ENCODE data around the gene LLGL2. TPM values are rescaled to one million over a fixed set of nuclear protein-coding genes. Genes with fewer than 3 reads are reported as not detected.

Gene LLGL2
- total RNA-seq, 1 donor from 2014 or later = 2.0 TPM

- no peak overlapping the region for H3K4me3 ChIP-seq
- intact Hi-C loops (cut with micrococcal nuclease) = no loop called here
Observed at GRCh38 chr17:75486151-75486550, 39.3 kb upstream of the LLGL2 start.

GRCh38 chr17:75486951-75487350 lies 38.5 kb upstream of the LLGL2 start:
- H3K36me3 ChIP-seq = peaks cover 8% of the 10 kb centered on the region

More at GRCh38 chr17:75486151-75486550, 39.3 kb upstream of the LLGL2 start:
- no peaks in the 10 kb centered on the region for H3K36me3 ChIP-seq
- peak overlapping the region; percentile 67 for H3K27ac ChIP-seq (replicated peaks)
- H3K4me1 ChIP-seq = peaks cover 82% of the 10 kb centered on the region
- no peak for DNase-seq
- no peaks in the 10 kb centered on the region for H3K27me3 ChIP-seq (ENCODE audit: low read depth)
- H3K9me3 ChIP-seq (replicated peaks) = no peaks in the 10 kb centered on the region
- no peak for TF ChIP-seq CTCF (IDR thresholded peaks at IDR 0.05; ENCODE audit: borderline replicate concordance)

GRCh38 chr17:75487351-75488070 lies 38.0 kb upstream of the LLGL2 start:
- no peak overlapping the region for H3K4me3 ChIP-seq
- intact Hi-C loops (cut with micrococcal nuclease) = no loop called here
- H3K27me3 ChIP-seq (ENCODE audit: low read depth) = no peaks in the 10 kb centered on the region
- H3K27ac ChIP-seq (replicated peaks) = peak overlapping the region; percentile 67
- H3K36me3 ChIP-seq = peaks cover 14% of the 10 kb centered on the region
- H3K9me3 ChIP-seq (replicated peaks) = no peaks in the 10 kb centered on the region
- peaks cover 70% of the 10 kb centered on the region for H3K4me1 ChIP-seq
- DNase-seq = no peak
- peak; percentile 33 for TF ChIP-seq CTCF (IDR thresholded peaks at IDR 0.05; ENCODE audit: borderline replicate concordance)

More at GRCh38 chr17:75486951-75487350, 38.5 kb upstream of the LLGL2 start:
- Histone ChIP-seq H3K4me1 (peaks cover 76% of the 10 kb centered on the region), H3K27ac (replicated peaks) (peak overlapping the region; percentile 67), H3K27me3 (ENCODE audit: low read depth) (no peaks in the 10 kb centered on the region), H3K9me3 (replicated peaks) (no peaks in the 10 kb centered on the region), H3K4me3 (no peak overlapping the region)
- TF ChIP-seq CTCF (IDR thresholded peaks at IDR 0.05; ENCODE audit: borderline replicate concordance) = no peak
- intact Hi-C loops (cut with micrococcal nuclease) = no loop called here
- no peak for DNase-seq

DNA sequence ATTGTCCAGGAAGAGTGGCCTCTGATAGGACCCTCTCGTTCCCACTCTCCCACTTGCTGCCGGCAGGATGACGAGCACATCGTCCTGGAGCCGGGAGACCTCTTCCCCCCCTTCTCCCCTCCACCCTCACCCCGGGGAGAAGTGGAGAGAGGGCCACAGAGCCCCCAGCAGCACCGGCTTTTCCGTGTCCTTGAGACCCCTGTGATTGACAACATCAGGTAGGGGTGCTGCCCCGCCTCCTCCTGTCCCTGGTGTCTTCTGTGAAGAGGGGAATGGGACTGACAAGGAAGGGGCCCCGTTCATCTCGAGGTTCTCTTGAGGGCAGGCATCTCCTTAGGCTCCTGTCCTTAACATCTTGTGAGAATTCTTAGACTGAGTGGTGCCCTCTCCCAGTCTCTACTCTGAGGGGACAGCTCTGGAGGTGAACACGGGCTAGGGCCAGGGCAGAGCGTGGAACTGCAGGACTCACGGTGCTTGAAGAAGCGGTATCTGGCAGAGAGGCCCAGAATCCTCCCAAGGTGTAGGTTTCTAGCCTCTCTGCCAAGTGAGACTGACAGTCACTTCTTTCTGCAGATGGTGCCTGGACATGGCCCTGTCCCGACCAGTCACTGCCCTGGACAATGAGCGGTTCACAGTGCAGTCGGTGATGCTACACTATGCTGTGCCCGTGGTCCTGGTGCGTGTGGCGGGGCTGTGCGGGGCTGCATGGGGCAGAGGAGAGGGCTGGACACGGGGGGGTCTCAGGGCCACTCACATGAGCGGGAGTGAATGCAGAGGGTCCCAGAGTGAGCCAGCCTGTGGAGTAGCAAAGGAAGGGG lies 36.6 kb upstream of the LLGL2 start:
- TF ChIP-seq CTCF (IDR thresholded peaks at IDR 0.05; ENCODE audit: borderline replicate concordance) = no peak
- Histone ChIP-seq H3K4me3 (no peak overlapping the region), H3K27ac (replicated peaks) (peak overlapping the region; percentile 56), H3K27me3 (ENCODE audit: low read depth) (no peaks in the 10 kb centered on the region), H3K4me1 (peaks cover 63% of the 10 kb centered on the region), H3K9me3 (replicated peaks) (no peaks in the 10 kb centered on the region), H3K36me3 (peaks cover 27% of the 10 kb centered on the region)
- intact Hi-C loops (cut with micrococcal nuclease) = no loop called here
- DNase-seq = no peak

DNA sequence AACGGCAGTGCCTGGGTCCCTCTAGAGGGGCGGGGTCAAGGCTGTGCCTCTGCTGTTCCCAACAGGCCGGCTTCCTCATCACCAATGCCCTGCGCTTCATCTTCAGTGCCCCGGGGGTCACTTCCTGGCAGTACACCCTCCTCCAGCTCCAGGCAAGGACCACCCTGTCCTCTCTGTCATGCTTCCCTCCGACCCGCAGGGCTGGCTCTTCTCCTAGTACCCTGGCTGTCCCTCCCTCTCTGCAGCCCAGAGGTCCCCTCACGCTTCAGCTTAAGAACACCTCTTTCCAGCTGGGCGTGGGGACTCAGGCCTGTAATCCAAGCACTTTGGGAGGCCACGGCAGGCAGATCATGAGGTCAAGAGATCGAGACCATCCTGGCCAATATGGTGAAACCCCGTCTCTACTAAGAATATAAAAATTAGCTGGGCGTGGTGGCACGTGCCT lies 36.0 kb upstream of the LLGL2 start:
- Histone ChIP-seq H3K4me3 (no peak overlapping the region), H3K27me3 (ENCODE audit: low read depth) (no peaks in the 10 kb centered on the region), H3K4me1 (peaks cover 63% of the 10 kb centered on the region), H3K9me3 (replicated peaks) (no peaks in the 10 kb centered on the region), H3K27ac (replicated peaks) (peak overlapping the region; percentile 56), H3K36me3 (peaks cover 34% of the 10 kb centered on the region)
- no peak for DNase-seq
- intact Hi-C loops (cut with micrococcal nuclease) = no loop called here
- TF ChIP-seq CTCF (IDR thresholded peaks at IDR 0.05; ENCODE audit: borderline replicate concordance) = no peak

Measured in left ventricle myocardium inferior (tissue), 1 donor.